Activated T-helper 1 cell treated with anti-CD3 and anti-CD28 coated beads, Interleukin-12 subunit alpha, Interleukin-12 subunit beta, Interleukin-2, Interleukin-4 antibody, amounts not matched to agents 30 ng/mL and 10 ng/mL and 1 ng/mL, durations not matched to agents 14 hours and 24 hours and 36 hours (primary cell): ENCODE measurements around the gene THADA. TPM values are rescaled to one million over a fixed set of nuclear protein-coding genes. Genes with fewer than 3 reads are reported as not detected.
A peak's percentile ranks its signal among the peaks of the same experiment; 100 is the strongest.

Experiments
- DNase-seq: peaks from one replicate; pipeline ENCODE4 v3.0.0; 2021; ENCODE audit warnings: low spot score
- H3K27ac Mint-ChIP-seq: one replicate; pipeline ENCODE4 v1.8.0; 2021; ENCODE audit warnings: mild to moderate bottlenecking, mixed read lengths
- H3K27me3 Mint-ChIP-seq: one replicate; pipeline ENCODE4 v1.8.0; 2022; ENCODE audit warnings: mild to moderate bottlenecking, moderate library complexity, mixed read lengths; ENCODE audit not compliant: insufficient read depth
- H3K36me3 Mint-ChIP-seq: one replicate; pipeline ENCODE4 v1.8.0; 2021; ENCODE audit warnings: low read depth, mixed read lengths
- H3K4me1 Mint-ChIP-seq: one replicate; pipeline ENCODE4 v1.8.0; 2021; ENCODE audit warnings: low read depth, mixed read lengths
- H3K4me3 Mint-ChIP-seq: one replicate; pipeline ENCODE4 v1.8.0; 2021; ENCODE audit warnings: mild to moderate bottlenecking, moderate library complexity, mixed read lengths
- H3K9me3 Mint-ChIP-seq: one replicate; pipeline ENCODE4 v1.8.0; 2021; ENCODE audit warnings: mixed read lengths
- intact Hi-C: fragments of 100-400 bp; cut with micrococcal nuclease; formaldehyde crosslinking; loops from one replicate; pipeline ENCODE4 v1.15.1; 2024
- total RNA-seq: library from RNA; stranded (reverse); gene quantifications from 2 replicates; pipeline ENCODE4 v1.2.3, GENCODE V29; 2022

THADA gene
- total RNA-seq, 1 donor from 2014 or later, result 51.7 TPM

DNA sequence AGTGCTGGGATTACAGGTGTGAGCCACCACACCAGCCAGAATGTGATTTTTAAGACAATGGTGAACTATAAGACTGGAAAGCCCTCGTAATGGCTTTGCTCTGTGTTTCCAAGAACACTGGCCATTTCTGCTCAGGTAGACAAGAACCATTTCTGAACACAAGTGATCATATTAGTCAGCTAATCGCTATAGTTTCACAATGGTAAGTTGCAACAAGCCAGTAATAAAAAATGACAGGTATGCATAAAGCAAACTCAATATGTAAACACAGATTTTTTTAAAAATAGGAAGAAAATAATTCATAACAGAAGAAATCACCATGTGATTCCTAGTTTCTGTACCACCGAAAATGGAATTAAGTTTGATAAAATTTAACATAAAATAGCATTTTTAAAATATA lies 166.5 kb downstream of the THADA start:
- DNase-seq, result no peak
- no peak overlapping the region for H3K4me3 Mint-ChIP-seq
- peaks cover 29% of the 10 kb centered on the region for H3K4me1 Mint-ChIP-seq
- no peak overlapping the region for H3K27ac Mint-ChIP-seq
- intact Hi-C loops, result loop anchor here (10.0 kb wide), 2 partner anchors 345 to 705 kb away; partner anchors contain the start of gene DYNC2LI1
- no peaks in the 10 kb centered on the region for H3K9me3 Mint-ChIP-seq
- H3K27me3 Mint-ChIP-seq, result peaks cover 2% of the 10 kb centered on the region
- H3K36me3 Mint-ChIP-seq, result peaks cover 22% of the 10 kb centered on the region

DNA sequence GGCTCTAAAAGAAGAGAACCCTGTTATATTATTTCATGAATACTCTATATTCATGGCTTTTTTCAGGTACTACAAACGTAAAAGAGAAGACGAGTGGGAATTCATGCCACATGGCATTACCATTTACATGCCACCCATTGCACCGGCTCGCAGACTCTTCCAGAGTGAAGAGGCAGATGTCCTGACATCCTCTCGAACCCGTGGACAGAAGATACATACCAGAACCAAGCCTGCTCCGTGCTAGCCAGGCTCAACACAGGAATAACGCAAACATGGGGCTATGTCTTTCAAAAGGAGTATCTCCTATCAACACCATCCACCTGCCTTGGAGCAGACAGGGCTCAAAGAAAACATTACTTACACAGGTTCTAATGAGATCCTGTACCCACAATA lies 168.8 kb downstream of the THADA start:
- peak overlapping the region; percentile 40 for H3K4me3 Mint-ChIP-seq
- intact Hi-C loops, result loop anchor here (2.0 to 10.0 kb wide), 5 partner anchors 58 to 702 kb away; partner anchors contain the start of gene DYNC2LI1
- H3K4me1 Mint-ChIP-seq, result peaks cover 39% of the 10 kb centered on the region
- peaks cover 2% of the 10 kb centered on the region for H3K27me3 Mint-ChIP-seq
- H3K36me3 Mint-ChIP-seq, result peaks cover 27% of the 10 kb centered on the region
- H3K27ac Mint-ChIP-seq, result peak overlapping the region; percentile 26
- no peaks in the 10 kb centered on the region for H3K9me3 Mint-ChIP-seq
- no peak for DNase-seq

DNA sequence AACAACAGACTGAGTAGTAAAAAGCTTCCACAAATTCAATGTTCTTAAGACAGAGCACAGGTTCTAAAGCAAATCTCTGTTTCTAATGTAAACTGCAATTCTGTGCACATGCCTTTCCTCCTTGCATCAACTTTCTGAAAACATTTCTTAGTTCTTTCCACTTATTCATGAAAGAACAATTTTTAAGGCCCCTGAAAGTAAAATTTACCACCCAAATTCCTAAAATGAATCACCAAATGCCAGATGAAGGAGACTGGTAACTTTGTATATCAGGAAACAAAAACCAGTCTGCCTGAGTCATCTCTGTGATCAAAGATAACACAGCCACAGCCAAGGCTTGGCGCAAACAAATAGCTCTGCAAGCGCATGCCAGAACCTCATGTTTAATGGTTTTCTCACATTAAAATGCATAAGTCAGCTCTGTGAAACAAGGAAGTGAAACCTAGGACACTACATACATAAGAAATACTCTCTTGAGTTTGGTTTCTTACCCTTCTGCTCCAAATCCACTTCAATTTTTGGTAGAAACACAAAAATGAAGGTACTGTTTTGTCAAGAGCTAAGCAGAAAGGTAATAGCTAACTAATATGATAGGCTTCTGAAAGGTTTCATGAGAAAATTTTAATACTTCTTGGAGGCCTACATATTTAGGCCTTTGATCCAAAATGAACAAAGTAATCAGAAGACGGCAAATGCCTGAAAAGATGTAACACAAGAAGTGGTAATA lies 169.4 kb downstream of the THADA start:
- Mint-ChIP-seq H3K4me3 (peak overlapping the region; percentile 40), H3K4me1 (peaks cover 39% of the 10 kb centered on the region), H3K9me3 (peaks cover 3% of the 10 kb centered on the region), H3K27me3 (peaks cover 2% of the 10 kb centered on the region), H3K36me3 (peaks cover 30% of the 10 kb centered on the region), H3K27ac (peak overlapping the region; percentile 26)
- DNase-seq, result peak; percentile 75
- intact Hi-C loops, result loop anchor here (1.0 to 10.0 kb wide), 12 partner anchors 24 to 702 kb away; partner anchors contain the start of gene DYNC2LI1

DNA sequence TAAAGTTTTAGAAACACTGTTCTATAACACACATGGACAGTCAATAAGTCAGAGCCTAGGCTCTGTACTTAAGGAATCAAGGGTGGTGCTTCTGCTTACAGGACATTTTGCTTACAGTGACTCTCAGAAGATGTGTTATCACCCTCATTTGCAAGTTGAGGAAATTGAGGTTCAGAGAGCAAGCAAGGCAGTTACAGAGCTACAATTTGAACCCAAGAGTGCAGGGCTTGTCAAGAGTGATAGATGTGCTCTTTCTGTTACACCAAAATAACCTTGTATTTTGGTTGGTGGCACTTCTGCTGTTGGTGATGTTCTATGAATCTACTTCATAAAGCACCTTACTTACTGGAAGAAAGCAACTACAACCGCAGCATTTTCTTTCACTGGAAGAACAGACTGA lies 170.2 kb downstream of the THADA start:
- peaks cover 39% of the 10 kb centered on the region for H3K4me1 Mint-ChIP-seq
- no peak overlapping the region for H3K4me3 Mint-ChIP-seq
- peaks cover 3% of the 10 kb centered on the region for H3K9me3 Mint-ChIP-seq
- H3K36me3 Mint-ChIP-seq, result peaks cover 30% of the 10 kb centered on the region
- intact Hi-C loops, result loop anchor here (1.0 to 10.0 kb wide), 12 partner anchors 23 to 701 kb away; partner anchors contain the start of gene DYNC2LI1
- no peak for DNase-seq
- H3K27ac Mint-ChIP-seq, result no peak overlapping the region
- H3K27me3 Mint-ChIP-seq, result no peaks in the 10 kb centered on the region

DNA sequence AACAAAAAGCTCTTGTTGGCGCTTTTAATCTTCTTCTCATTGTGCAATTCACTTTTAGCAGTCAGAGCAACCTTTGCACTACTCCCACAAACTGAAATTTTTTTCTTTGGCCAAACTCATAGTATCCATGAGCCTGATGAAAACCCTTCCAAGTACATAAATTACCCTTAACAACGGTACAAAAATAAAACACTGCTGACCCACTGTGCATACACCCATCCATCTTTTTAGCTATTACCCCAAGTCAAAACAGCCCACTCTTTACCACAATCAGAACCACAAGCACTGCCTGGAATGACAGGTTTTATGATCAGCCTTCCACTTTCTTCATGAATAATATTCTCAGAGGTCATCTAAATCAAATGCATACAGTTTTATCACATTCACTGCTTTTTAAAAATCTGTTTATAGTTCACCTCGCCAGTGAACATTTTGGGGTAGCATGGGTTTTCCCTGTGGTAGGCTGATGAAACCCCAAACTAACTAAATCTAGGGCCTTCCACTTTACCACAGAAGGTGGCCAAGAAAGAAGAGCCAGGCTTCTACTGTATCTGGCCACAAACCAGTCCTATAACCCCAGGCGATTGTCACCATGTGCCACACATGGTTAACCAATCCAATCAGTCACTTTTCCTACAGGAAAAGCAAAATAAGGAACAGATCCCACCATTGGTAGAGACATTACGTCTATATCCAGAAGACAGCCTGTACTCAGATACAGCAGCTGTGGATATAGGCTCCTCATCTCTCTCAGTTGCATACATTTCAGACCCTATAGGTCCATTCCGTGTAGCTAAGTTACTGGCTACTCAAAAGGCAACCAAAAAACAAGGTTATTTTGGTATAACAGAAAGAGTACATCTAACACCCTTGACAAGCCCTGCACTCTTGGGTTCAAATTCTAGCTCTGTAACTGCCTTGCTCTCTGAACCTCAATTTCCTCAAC lies 171.3 kb downstream of the THADA start:
- Mint-ChIP-seq H3K27ac (peak overlapping the region; percentile 4), H3K4me1 (peaks cover 39% of the 10 kb centered on the region), H3K4me3 (peak overlapping the region; percentile 23), H3K27me3 (no peaks in the 10 kb centered on the region), H3K9me3 (peaks cover 3% of the 10 kb centered on the region), H3K36me3 (peaks cover 34% of the 10 kb centered on the region)
- no peak for DNase-seq
- intact Hi-C loops, result loop anchor here (10.0 kb wide), 2 partner anchors 350 to 700 kb away; partner anchors contain the start of gene DYNC2LI1

DNA sequence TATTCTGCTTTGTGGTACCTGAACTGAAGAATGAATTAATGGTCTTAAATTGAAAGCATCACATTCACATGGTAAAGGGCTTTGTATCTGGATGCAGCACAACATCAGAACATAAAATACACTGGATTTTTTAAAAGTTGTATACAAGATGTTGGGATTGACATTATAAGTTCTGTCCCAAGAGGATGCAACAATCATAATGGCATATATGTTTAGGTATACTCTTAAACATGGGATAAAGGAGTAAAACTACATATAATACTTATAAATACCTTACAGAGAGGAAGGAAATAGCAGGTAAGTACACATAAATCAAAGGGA lies 171.9 kb downstream of the THADA start:
- Mint-ChIP-seq H3K4me3 (no peak overlapping the region), H3K27ac (no peak overlapping the region), H3K9me3 (peaks cover 3% of the 10 kb centered on the region), H3K27me3 (no peaks in the 10 kb centered on the region), H3K4me1 (peaks cover 39% of the 10 kb centered on the region), H3K36me3 (peaks cover 37% of the 10 kb centered on the region)
- intact Hi-C loops, result loop anchor here (10.0 kb wide), 2 partner anchors 351 to 699 kb away; partner anchors contain the start of gene DYNC2LI1
- DNase-seq, result no peak

DNA sequence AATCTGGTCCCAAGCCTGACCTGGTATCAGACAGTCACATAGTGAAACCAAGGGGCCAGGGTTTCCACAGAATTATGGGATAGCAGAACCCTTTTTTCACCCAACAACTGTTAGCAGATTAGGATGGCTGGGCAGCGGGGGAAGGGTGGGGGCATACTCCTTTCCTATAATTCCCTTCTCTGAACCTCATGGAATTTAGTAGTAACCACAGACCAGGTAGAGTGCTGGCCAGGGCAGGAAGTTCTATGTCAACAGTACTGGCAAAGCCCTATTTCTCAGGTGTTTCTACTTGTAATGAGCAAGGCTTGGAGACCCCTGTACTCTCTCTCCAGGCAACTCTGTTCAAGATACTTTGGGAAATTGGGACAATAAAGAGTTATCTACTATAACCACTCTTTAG lies 174.6 kb downstream of the THADA start:
- no peak for DNase-seq
- peaks cover 28% of the 10 kb centered on the region for H3K4me1 Mint-ChIP-seq
- peaks cover 3% of the 10 kb centered on the region for H3K9me3 Mint-ChIP-seq
- H3K4me3 Mint-ChIP-seq, result no peak overlapping the region
- no peaks in the 10 kb centered on the region for H3K27me3 Mint-ChIP-seq
- intact Hi-C loops, result loop anchor here (10.0 kb wide), 2 partner anchors 354 to 696 kb away; partner anchors contain the start of gene DYNC2LI1
- peaks cover 30% of the 10 kb centered on the region for H3K36me3 Mint-ChIP-seq
- no peak overlapping the region for H3K27ac Mint-ChIP-seq

DNA sequence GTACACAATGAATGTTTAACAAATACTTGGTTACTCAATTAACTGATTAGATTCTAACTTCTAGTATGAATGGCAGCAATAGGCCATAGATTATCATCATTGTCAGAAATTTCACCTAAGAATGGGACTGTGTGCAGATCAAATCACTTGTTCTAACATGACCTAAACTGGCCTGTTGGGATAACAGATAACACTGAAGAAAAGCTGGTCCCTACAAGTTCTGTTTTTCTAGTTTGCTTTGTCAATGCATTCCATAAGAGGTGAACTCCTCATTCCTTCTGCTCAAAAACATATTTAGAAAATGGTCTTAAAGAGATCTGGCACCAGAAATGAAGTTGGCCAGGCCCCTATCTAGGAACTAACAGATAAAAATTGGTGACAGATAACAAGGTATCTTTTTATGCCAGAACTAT lies 175.4 kb downstream of the THADA start:
- Mint-ChIP-seq H3K27ac (no peak overlapping the region), H3K4me1 (peaks cover 20% of the 10 kb centered on the region), H3K9me3 (peaks cover 3% of the 10 kb centered on the region), H3K36me3 (peaks cover 30% of the 10 kb centered on the region), H3K27me3 (no peaks in the 10 kb centered on the region), H3K4me3 (no peak overlapping the region)
- DNase-seq, result no peak
- intact Hi-C loops, result loop anchor here (10.0 kb wide), 2 partner anchors 354 to 696 kb away; partner anchors contain the start of gene DYNC2LI1

DNA sequence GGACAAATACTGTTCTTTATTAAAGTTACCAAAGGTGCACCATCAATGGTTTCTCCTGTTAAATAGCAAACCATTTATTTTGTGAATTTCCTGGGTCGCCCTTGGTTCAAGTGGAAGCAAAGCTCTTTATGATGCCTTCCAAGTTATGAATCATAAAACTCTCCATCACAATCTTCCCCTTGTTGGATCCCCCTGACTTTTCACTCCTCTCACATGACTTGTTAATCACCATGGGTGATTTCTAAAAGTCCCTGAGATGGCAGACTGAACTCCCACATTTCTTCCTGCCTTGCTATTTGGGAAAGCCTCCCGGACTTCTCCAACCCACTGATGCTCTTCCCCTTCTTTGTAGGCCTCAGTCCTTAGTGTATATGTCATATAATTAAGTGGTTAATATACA lies 176.0 kb downstream of the THADA start:
- Mint-ChIP-seq H3K36me3 (peaks cover 30% of the 10 kb centered on the region), H3K9me3 (peaks cover 3% of the 10 kb centered on the region), H3K27me3 (no peaks in the 10 kb centered on the region)

DNA sequence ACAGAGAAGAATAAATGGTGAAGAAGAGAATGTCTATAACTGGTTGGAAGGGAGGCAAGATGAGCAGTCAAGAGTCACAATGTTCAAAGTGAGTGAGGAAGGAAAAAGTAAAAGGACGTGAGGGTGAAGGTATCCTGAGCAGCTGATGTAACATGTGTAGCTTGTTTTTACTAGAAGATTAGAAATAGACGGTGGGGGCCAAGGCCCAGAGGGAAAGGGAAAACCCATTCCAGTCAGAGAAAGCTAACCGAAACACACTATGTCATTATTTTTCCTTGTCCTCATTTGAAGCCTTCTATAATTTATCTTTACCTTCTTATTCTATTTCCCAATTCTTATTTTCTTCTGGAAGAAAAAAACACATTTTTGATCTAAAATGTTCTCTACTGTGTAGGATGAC lies 176.6 kb downstream of the THADA start:
- no peak for DNase-seq
- Mint-ChIP-seq H3K36me3 (peaks cover 27% of the 10 kb centered on the region), H3K4me1 (peaks cover 9% of the 10 kb centered on the region), H3K27ac (no peak overlapping the region), H3K4me3 (no peak overlapping the region), H3K9me3 (peaks cover 3% of the 10 kb centered on the region), H3K27me3 (no peaks in the 10 kb centered on the region)
- intact Hi-C loops, result no loop called here

More for the DNA sequence above, 176.0 kb downstream of the THADA start:
- intact Hi-C loops, result loop anchor here (10.0 kb wide), 2 partner anchors 355 to 695 kb away; partner anchors contain the start of gene DYNC2LI1
- peaks cover 15% of the 10 kb centered on the region for H3K4me1 Mint-ChIP-seq
- no peak overlapping the region for H3K27ac Mint-ChIP-seq
- no peak overlapping the region for H3K4me3 Mint-ChIP-seq
- DNase-seq, result no peak

DNA sequence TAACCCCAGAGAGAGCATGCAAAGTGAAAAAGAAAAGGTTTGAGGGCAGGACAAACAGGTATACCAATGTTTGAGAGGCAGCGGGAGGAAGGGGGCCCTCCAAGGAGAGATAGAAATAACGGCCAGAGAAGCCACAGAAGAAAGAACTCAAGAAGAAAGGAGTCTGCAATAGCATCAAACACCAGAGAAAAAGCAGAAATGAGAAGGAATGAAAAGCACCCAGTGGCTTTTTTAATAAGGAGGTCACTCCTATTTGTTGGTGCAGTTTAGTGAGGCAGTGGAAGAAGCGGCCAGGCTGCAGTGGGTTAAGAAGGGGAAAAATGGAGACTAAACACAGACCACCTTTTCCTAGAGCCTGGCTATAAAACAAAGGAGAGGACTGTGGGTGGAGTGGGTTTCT lies 177.2 kb downstream of the THADA start:
- Mint-ChIP-seq H3K4me1 (peaks cover 3% of the 10 kb centered on the region), H3K9me3 (peaks cover 3% of the 10 kb centered on the region), H3K27me3 (no peaks in the 10 kb centered on the region), H3K27ac (no peak overlapping the region), H3K4me3 (no peak overlapping the region), H3K36me3 (peaks cover 26% of the 10 kb centered on the region)
- intact Hi-C loops, result no loop called here
- DNase-seq, result no peak

DNA sequence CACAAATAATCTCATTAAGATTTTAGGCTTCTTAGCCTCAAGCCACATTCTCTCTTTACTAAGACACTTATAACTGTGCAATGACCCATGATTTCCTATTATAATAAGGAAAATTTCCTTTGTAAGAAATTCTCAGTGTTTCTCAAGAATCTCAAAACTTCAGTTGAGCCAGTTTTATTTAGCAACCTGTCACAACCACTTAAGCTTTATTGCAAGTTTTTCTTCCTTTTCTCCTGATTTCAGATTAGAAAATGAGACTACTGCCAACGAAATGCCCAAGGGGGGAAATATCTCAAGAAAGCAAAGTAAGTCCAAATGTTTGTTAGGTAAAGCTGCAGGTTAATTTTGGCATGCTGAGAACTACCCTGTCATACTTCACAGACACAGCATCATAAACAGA lies 178.5 kb downstream of the THADA start:
- Mint-ChIP-seq H3K4me1 (no peaks in the 10 kb centered on the region), H3K27me3 (no peaks in the 10 kb centered on the region), H3K36me3 (peaks cover 24% of the 10 kb centered on the region), H3K9me3 (peaks cover 3% of the 10 kb centered on the region), H3K4me3 (no peak overlapping the region), H3K27ac (no peak overlapping the region)
- intact Hi-C loops, result no loop called here
- no peak for DNase-seq
